H1 (cell line): ENCODE data around the gene BCAS1. TPM values are rescaled to one million over a fixed set of nuclear protein-coding genes. Genes with fewer than 3 reads are reported as not detected.

Source experiments
- CHD1 ChIP-seq: IDR thresholded peaks from 2 replicates; pipeline ENCODE4 v1.6.1; 2012; ENCODE audit warnings: low read depth, low read length, improper control_type of control experiment
- POU5F1 ChIP-seq: IDR thresholded peaks from 2 replicates; pipeline ENCODE4 v1.6.1; 2011; ENCODE audit warnings: low read depth, mild to moderate bottlenecking, low read length, moderate library complexity
- polyA plus RNA-seq, 7 experiments: library from polyadenylated mRNA; depleted of rRNA in 3 of 7; stranded (reverse) in 5 of 7; unstranded in 2 of 7; fragments of >200 nt in 5 of 7; fragments of 200-250 nt in 2 of 7; gene quantifications; 1 replicate in 5 of 7; 2 replicates in 1 of 7; 4 replicates in 1 of 7; pipeline versions ENCODE4 v1.2.1 to v1.2.3, GENCODE V29; 2011 to 2013; ENCODE audit warnings: missing spikeins in 2 of 7, mixed read lengths in 2 of 7
- total RNA-seq: library from RNA; stranded (reverse); fragmentation: NEBNext Ultra II Directional; extraction: Animal tissue kit (Norgen Biotek cat#: 25700); gene quantifications from 2 replicates; pipeline ENCODE4 v1.2.1, GENCODE V29; 2021
- TF ChIP-seq, protein P1 (sequence below): fragments of 300-600 bp; sonication (generic); IDR thresholded peaks from 2 replicates; pipeline ENCODE4 v1.7.1; 2012; ENCODE audit warnings: low read length, moderate library complexity, mild to moderate bottlenecking, inconsistent platforms; ENCODE audit not compliant: insufficient replicate concordance

Gene BCAS1
- total and polyA plus RNA-seq, 2 of the 8 experiments (the other 6 are each of a cell fraction or from before 2014, with no cell fraction given), result 0.06 to 0.19 TPM

DNA sequence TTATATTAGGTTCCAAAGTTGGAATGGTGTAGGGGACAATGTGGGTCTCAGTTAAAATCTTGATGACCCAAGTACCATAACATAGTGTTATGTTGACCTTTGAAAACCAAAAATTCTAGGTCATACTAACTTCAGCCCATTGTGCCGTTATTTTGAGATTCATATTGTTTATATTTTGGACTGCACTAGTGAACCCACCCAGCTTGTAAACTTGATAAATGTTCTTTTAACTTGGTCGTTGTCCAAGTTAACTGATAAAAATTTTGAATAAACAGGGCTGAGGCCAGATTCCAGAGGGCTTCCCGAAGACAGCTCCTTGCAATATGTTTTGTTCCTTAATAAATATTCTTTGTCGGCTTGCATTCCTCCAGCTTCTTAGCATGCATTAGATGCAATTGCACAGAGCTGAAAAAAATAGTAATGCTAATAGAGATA, 90.3 kb downstream of the BCAS1 start (continued):
- TF ChIP-seq, protein P1, sequence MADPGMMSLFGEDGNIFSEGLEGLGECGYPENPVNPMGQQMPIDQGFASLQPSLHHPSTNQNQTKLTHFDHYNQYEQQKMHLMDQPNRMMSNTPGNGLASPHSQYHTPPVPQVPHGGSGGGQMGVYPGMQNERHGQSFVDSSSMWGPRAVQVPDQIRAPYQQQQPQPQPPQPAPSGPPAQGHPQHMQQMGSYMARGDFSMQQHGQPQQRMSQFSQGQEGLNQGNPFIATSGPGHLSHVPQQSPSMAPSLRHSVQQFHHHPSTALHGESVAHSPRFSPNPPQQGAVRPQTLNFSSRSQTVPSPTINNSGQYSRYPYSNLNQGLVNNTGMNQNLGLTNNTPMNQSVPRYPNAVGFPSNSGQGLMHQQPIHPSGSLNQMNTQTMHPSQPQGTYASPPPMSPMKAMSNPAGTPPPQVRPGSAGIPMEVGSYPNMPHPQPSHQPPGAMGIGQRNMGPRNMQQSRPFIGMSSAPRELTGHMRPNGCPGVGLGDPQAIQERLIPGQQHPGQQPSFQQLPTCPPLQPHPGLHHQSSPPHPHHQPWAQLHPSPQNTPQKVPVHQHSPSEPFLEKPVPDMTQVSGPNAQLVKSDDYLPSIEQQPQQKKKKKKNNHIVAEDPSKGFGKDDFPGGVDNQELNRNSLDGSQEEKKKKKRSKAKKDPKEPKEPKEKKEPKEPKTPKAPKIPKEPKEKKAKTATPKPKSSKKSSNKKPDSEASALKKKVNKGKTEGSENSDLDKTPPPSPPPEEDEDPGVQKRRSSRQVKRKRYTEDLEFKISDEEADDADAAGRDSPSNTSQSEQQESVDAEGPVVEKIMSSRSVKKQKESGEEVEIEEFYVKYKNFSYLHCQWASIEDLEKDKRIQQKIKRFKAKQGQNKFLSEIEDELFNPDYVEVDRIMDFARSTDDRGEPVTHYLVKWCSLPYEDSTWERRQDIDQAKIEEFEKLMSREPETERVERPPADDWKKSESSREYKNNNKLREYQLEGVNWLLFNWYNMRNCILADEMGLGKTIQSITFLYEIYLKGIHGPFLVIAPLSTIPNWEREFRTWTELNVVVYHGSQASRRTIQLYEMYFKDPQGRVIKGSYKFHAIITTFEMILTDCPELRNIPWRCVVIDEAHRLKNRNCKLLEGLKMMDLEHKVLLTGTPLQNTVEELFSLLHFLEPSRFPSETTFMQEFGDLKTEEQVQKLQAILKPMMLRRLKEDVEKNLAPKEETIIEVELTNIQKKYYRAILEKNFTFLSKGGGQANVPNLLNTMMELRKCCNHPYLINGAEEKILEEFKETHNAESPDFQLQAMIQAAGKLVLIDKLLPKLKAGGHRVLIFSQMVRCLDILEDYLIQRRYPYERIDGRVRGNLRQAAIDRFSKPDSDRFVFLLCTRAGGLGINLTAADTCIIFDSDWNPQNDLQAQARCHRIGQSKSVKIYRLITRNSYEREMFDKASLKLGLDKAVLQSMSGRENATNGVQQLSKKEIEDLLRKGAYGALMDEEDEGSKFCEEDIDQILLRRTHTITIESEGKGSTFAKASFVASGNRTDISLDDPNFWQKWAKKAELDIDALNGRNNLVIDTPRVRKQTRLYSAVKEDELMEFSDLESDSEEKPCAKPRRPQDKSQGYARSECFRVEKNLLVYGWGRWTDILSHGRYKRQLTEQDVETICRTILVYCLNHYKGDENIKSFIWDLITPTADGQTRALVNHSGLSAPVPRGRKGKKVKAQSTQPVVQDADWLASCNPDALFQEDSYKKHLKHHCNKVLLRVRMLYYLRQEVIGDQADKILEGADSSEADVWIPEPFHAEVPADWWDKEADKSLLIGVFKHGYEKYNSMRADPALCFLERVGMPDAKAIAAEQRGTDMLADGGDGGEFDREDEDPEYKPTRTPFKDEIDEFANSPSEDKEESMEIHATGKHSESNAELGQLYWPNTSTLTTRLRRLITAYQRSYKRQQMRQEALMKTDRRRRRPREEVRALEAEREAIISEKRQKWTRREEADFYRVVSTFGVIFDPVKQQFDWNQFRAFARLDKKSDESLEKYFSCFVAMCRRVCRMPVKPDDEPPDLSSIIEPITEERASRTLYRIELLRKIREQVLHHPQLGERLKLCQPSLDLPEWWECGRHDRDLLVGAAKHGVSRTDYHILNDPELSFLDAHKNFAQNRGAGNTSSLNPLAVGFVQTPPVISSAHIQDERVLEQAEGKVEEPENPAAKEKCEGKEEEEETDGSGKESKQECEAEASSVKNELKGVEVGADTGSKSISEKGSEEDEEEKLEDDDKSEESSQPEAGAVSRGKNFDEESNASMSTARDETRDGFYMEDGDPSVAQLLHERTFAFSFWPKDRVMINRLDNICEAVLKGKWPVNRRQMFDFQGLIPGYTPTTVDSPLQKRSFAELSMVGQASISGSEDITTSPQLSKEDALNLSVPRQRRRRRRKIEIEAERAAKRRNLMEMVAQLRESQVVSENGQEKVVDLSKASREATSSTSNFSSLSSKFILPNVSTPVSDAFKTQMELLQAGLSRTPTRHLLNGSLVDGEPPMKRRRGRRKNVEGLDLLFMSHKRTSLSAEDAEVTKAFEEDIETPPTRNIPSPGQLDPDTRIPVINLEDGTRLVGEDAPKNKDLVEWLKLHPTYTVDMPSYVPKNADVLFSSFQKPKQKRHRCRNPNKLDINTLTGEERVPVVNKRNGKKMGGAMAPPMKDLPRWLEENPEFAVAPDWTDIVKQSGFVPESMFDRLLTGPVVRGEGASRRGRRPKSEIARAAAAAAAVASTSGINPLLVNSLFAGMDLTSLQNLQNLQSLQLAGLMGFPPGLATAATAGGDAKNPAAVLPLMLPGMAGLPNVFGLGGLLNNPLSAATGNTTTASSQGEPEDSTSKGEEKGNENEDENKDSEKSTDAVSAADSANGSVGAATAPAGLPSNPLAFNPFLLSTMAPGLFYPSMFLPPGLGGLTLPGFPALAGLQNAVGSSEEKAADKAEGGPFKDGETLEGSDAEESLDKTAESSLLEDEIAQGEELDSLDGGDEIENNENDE, result no peak
- no peak for TF ChIP-seq POU5F1
- TF ChIP-seq CHD1, result no peak
